Measurements from ENCODE around the gene ZNF407.

The ZNF407 gene

GRCh38 chr18:74918276-74918790 lies 320.7 kb downstream of the ZNF407 start:
- no peak for DNase-seq (ENCODE audit: low read depth in 4 of 4, low spot score in 1 of 4)

DNA sequence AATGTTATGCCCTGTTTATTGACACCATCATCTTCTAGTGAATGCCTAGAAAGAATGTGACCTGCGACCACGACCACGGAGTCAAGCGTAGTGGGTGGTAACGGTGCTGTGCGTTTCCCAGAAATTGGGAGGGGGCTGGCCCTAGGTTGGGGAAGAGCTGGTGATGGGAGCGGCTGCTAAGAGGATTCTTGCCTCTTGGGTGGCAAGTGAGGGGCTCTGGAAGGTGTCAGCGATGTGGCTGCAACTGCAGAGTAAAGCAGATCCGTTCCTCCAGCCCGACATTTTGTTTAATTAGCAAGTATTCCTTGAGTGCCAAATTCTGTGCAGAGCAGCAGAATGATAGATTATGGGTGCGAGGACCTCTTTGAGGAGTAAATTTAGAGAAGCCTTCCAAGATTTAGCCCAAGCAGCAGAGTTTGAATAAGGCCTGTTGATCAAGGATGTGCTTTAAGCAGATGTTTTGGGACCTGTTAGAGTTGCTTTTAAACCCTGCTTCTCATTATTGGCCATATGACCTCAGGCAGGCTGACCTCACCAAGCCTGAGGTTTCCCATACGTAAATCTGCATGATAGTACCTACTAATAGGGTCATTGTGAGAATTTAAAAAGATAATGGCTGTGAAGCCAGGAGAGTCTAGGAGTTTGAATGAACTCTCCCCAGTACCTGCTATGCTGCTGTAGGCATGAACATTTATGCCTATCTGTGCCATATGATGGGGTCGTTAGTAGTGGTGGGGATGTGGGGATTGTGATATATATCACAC lies 323.6 kb downstream of the ZNF407 start:
- DNase-seq (ENCODE audit: low read depth in 4 of 4, low spot score in 1 of 4): no peak

- no peak for DNase-seq (ENCODE audit: low read depth in 4 of 4, low spot score in 1 of 4)
Observed at GRCh38 chr18:74926051-74926450, 328.4 kb downstream of the ZNF407 start.

DNA sequence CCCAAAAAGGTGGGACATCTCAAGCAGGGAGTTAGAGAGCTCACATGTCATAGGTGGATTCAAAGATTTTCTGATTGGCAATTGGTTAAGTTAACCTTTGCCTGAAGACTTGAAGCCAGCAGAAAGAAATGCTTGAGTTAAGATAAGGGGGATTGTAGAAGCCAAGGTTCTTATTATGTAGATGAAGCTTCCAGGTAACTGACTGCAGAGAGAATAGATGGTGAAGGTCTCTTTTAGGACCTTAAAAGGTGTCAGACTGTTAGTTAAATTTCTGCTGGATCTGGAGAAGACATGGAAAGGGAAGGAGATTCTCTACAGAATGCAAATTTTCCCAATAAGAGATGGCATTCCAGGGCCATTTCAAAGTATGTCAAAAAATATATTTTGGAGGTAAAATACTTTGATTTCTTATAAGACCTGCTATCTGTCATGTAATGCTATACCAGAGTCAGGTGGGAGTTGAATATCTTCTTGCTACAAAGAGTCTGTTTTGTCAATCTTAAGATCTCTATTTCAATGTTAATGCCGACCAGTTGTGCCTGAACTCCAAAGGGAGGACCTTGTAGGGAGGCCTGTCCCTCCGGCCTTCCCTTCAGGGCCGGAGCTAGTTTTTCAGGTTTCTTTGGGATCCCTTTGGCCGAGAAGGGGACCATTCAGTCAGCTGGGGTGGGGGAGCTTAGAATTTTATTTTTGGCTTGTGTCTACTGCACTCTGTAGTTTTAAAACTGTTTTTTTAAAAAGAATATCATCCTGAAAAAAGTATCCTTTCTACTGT lies 330.7 kb downstream of the ZNF407 start:
- no peak for DNase-seq (ENCODE audit: low read depth in 4 of 4, low spot score in 1 of 4)

GRCh38 chr18:74929110-74929509 lies 331.4 kb downstream of the ZNF407 start:
- DNase-seq (ENCODE audit: low read depth in 4 of 4, low spot score in 1 of 4): no peak

GRCh38 chr18:74930616-74931015 lies 332.9 kb downstream of the ZNF407 start:
- DNase-seq (ENCODE audit: low read depth in 4 of 4, low spot score in 1 of 4): no peak

DNA sequence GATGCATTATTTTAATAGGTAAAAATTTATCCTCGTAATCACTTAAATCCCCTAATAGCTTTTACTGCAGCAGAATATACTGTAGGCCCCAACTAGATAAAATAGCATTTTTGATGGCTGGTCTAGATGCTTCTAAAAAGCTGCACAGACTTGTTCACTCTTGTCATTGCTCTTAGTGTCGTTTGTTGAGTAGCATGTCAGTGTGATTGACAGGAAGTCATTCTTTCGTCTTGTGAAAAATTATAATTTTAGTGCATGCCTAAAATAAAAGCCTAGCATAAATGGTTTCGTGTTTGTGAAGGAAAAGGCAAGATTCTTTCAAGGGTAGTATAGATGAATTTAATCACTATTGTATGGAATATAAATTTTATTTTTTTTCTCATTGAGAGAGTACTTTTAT lies 336.3 kb downstream of the ZNF407 start:
- DNase-seq (ENCODE audit: low read depth in 4 of 4, low spot score in 1 of 4): no peak

DNA sequence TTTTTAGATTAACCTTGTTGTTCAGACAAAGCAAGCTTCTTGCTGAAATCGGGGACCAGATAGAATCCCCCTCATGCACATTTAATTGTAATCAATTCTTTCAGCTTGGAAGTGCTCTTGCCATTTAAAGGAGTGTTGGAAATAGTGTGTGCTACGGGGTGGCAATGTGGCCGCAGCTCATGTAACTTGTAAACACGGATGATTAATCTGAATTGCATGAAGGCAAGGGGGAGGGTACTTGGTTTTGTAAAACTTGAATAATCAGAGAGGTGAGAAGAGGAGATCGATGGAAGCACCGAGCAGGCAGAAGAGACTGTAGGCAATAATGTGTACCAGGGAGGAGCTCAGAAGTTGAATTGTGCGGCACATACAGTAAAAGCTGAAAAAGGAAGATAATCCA lies 337.8 kb downstream of the ZNF407 start:
- no peak for DNase-seq (ENCODE audit: low read depth in 4 of 4, low spot score in 1 of 4)

GRCh38 chr18:74936343-74936742 lies 338.7 kb downstream of the ZNF407 start:
- DNase-seq (ENCODE audit: low read depth in 4 of 4, low spot score in 1 of 4): no peak

DNA sequence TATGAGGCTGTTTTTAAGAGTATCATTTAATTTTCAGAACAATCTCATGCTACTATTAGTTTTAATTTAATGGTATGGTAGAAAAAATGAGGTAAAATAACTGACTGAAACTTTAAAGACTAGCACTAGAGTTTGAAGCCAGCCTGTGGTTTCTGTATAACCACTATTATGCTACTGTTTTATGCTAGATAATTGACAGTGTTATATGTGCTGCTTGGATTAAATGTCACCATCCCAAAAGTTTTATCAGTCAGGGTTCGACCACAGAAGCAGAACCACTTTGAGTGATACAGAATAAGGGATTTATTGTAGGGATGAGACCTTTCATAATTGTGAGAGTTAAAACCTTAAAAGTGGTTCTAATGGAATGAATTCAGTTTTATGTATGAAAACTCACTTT lies 339.6 kb downstream of the ZNF407 start:
- DNase-seq (ENCODE audit: low read depth in 4 of 4, low spot score in 1 of 4): no peak

- no peak for DNase-seq (ENCODE audit: low read depth in 4 of 4, low spot score in 1 of 4)
Observed at GRCh38 chr18:74940856-74941255, 343.2 kb downstream of the ZNF407 start.

DNA sequence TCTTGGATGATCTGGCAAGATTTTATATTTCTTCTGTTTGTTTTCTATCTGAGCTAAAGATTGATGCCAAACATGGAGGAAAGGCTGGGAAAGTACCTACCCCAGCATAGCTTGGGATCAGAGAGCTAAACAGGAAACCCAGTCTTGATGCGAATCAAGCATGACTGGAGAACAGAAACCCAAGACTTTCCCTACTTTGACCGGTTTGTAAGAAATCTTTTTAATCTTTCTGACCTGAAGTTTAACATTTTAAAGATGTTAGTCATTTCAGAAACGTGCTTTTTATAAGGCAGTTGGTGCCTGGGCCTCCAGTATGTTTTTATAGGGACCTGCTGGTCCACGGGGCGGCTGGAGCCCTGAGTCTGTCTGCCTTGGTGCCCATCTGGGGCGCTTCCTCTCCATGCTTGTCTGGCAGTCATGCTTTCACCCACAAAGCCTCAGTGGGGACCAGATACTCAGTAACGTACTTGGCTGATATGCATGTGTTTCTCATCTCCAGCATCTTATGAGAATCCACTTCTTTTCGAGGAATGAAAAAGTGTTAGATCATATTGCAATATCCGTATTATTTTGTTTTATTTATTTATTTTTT lies 344.7 kb downstream of the ZNF407 start:
- no peak for DNase-seq (ENCODE audit: low read depth in 4 of 4, low spot score in 1 of 4)

DNA sequence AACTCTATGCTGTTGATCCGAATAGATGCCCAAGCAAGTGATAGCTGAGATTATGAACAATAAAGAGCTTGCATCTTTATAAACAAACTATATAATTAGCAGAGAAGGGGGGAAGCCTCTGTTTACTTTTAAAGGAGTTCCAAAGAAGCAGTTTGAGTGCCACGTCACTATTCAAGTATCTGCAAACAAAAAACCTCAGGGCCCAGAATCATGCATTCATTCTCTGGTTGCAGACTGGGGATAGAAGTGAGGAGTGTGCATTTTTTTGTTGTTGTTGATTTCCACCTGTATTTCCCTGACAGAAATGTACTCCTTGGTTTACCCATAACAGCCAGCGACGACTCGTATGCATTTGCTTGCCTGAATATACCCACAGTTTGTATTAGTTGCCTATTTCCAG lies 347.0 kb downstream of the ZNF407 start:
- no peak for DNase-seq (ENCODE audit: low read depth in 4 of 4, low spot score in 1 of 4)

GRCh38 chr18:74945774-74946545 lies 348.3 kb downstream of the ZNF407 start:
- DNase-seq (ENCODE audit: low read depth in 4 of 4, low spot score in 1 of 4): no peak

DNA sequence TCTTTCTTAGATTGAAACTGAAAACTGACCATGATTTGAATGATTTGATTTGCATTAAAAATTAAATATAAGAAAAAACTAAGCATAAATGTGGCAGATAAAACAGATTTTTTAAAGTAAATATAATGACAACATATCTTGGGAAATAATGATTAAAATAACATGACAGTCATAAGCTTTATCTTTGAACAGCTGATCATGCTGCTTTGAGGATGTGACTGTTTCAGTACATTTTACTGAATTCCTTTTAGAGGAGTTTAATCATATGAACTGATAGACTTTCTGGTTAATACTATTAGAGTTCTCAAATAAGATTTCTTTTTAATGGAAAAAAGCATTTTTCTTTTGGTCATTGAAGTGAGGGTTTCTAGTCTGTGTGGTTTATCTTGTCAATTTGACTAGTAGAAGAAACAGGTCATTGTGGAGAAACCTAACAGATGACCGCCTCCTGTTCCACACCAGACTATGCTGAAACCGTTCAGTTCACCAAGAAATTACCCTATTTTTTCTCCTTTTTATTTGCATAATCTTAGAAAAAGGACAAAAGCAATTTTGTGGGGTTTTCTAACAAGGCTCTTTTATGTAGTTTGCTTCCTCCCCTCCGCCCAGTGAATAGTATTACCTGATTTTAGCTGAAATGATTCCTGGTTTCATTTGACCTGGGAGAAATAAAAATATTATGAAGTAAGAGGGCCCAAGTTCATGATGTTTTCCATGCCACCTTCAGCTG lies 349.1 kb downstream of the ZNF407 start:
- no peak for DNase-seq (ENCODE audit: low read depth in 4 of 4, low spot score in 1 of 4)

GRCh38 chr18:74947417-74947816 lies 349.7 kb downstream of the ZNF407 start:
- no peak for DNase-seq (ENCODE audit: low read depth in 4 of 4, low spot score in 1 of 4)

- no peak for DNase-seq (ENCODE audit: low read depth in 4 of 4, low spot score in 1 of 4)
Observed at GRCh38 chr18:74947875-74948274, 350.2 kb downstream of the ZNF407 start.

- DNase-seq (ENCODE audit: low read depth in 4 of 4, low spot score in 1 of 4): no peak
Observed at GRCh38 chr18:74949611-74950010, 351.9 kb downstream of the ZNF407 start.

DNA sequence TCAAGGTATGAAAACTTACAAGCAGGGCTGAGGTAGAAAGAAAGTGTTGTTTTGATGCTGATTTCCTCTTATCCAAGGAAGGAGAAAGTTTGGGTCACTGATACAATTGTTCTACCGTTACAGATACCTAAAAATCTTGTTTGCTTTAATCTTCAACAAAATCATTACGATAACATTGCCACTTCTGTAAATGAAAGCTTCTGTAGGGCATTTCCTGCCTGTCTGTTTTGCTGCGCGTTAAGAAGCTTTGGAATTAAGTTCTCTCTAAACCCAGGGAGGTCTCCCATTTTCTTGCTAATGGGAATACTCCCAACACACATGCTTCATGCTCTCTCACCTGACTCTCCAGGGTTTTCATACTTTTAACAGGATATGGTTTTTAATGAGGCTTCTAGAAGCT lies 352.8 kb downstream of the ZNF407 start:
- DNase-seq (ENCODE audit: low read depth in 4 of 4, low spot score in 1 of 4): no peak

DNA sequence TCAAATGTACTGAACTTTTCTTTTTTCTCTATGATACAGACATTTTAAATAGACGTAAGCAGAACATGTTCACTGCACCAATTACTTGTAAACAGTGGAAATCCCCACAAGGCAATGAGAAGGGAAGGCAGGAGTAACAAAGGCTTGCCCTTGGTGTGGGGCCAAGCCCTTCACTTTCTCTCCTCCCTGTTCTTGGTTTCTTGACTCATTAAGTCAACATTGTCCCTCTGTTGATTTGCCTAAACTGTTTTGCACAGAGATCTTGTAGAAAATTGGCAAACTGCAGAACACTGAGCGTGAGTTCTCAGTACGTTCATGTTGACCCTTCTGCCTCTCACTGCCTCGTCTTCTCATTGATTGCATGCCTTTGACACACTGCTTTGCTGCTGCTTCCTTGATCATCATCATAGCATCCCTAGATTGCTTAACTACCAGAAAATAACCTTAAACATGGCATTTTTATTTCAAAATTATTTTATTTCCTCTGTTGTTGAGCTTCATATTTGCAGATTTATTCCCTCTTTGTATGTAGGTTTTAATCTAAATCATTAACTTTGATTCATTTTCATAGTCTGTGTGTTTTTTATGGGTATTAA lies 353.6 kb downstream of the ZNF407 start:
- no peak for DNase-seq (ENCODE audit: low read depth in 4 of 4, low spot score in 1 of 4)
